IMR-90 (cell line): Measurements from ENCODE around the gene RUNX1. TPM values are rescaled to one million over a fixed set of nuclear protein-coding genes. Genes with fewer than 3 reads are reported as not detected.
A peak's percentile ranks its signal among the peaks of the same experiment; 100 is the strongest.

Experiments used
- ATAC-seq: fragments of 200-7000 bp; cut with Tn5 transposase; 2 replicates; pipeline ENCODE4 v1.9.1; 2020; ENCODE audit warnings: low read depth, mild to moderate bottlenecking, moderate library complexity
- BruUV-seq: library from RNA; stranded (reverse); fragments of 400-500 nt; replicated peaks from 2 replicates; lab custom pipeline; 2021; lab: Mats Ljungman, UMichigan
- CTCF ChIA-PET: fragments of 300-600 bp; formaldehyde crosslinking; extraction: SDS; loops from one replicate; lab custom pipeline; 2021; ENCODE audit warnings: antibody characterized with exemption; lab: Yijun Ruan, JAX
- POLR2A ChIA-PET: fragments of 300-600 bp; sonication (Branson Sonifier 250); formaldehyde crosslinking; loops from one replicate; lab custom pipeline; 2022; ENCODE audit warnings: antibody characterized with exemption; ENCODE audit not compliant: unreplicated experiment; lab: Charles Lee
- DNase-seq: peaks from one replicate; pipeline ENCODE4 v3.0.0; 2013
- H2AFZ ChIP-seq: replicated peaks from 2 replicates; pipeline ENCODE3; 2013; ENCODE audit warnings: low read length, mild to moderate bottlenecking; ENCODE audit not compliant: poor library complexity
- H2AK5ac ChIP-seq: 2 replicates; pipeline ENCODE4 v1.6.1; 2013; ENCODE audit warnings: low read depth, low read length, inconsistent platforms
- H2AK9ac ChIP-seq: replicated peaks from 2 replicates; pipeline ENCODE3; 2013; ENCODE audit warnings: mild to moderate bottlenecking, low read depth, low read length, moderate library complexity; ENCODE audit not compliant: poor library complexity
- H2BK120ac ChIP-seq: 2 replicates; pipeline ENCODE4 v1.6.1; 2013; ENCODE audit warnings: low read depth, low read length, inconsistent platforms
- H2BK15ac ChIP-seq: 3 replicates; pipeline ENCODE4 v1.6.1; 2013; ENCODE audit warnings: low read depth, low read length, inconsistent platforms
- H2BK20ac ChIP-seq: 2 replicates; pipeline ENCODE4 v1.6.1; 2013; ENCODE audit warnings: low read depth, mild to moderate bottlenecking, inconsistent platforms, low read length, moderate library complexity
- H2BK5ac ChIP-seq: 2 replicates; pipeline ENCODE4 v1.6.1; 2013; ENCODE audit warnings: mild to moderate bottlenecking, low read depth, low read length, inconsistent platforms; ENCODE audit not compliant: poor library complexity, severe bottlenecking
- H3K14ac ChIP-seq: replicated peaks from 2 replicates; pipeline ENCODE4 v1.6.1; 2013; ENCODE audit warnings: low read depth, low read length, inconsistent platforms
- H3K18ac ChIP-seq: 2 replicates; pipeline ENCODE4 v1.6.1; 2013; ENCODE audit warnings: low read depth, low read length, control low read depth
- H3K23ac ChIP-seq: 2 replicates; pipeline ENCODE4 v1.6.1; 2013; ENCODE audit warnings: low read depth, low read length, inconsistent platforms
- H3K27ac ChIP-seq: 2 replicates; pipeline ENCODE4 v1.5.1; 2013; ENCODE audit warnings: mild to moderate bottlenecking, control low read depth, low read length; ENCODE audit not compliant: insufficient read depth
- H3K27me3 ChIP-seq: 2 replicates; pipeline ENCODE4 v1.6.1; 2013; ENCODE audit warnings: low read length; ENCODE audit not compliant: control insufficient read depth, insufficient read depth
- H3K36me3 ChIP-seq: 2 replicates; pipeline ENCODE4 v1.6.1; 2013; ENCODE audit warnings: low read length, mixed read lengths; ENCODE audit not compliant: control insufficient read depth, insufficient read depth
- H3K4ac ChIP-seq: 2 replicates; pipeline ENCODE4 v1.6.1; 2013; ENCODE audit warnings: low read depth, low read length, inconsistent platforms
- H3K4me1 ChIP-seq: 2 replicates; pipeline ENCODE4 v1.6.1; 2013; ENCODE audit warnings: low read length, mixed read lengths; ENCODE audit not compliant: control insufficient read depth, insufficient read depth
- H3K4me2 ChIP-seq: 2 replicates; pipeline ENCODE4 v1.6.1; 2013; ENCODE audit warnings: low read depth, mild to moderate bottlenecking, control low read depth, low read length, moderate library complexity
- H3K4me3 ChIP-seq: 2 replicates; pipeline ENCODE4 v1.5.1; 2013; ENCODE audit warnings: low read depth, mild to moderate bottlenecking, control low read depth, low read length, moderate library complexity; ENCODE audit not compliant: insufficient read depth
- H3K56ac ChIP-seq: 2 replicates; pipeline ENCODE4 v1.6.1; 2013; ENCODE audit warnings: low read length, inconsistent platforms; ENCODE audit not compliant: insufficient read depth; ENCODE audit errors: extremely low read depth
- H3K79me1 ChIP-seq, 2 experiments: 2 replicates each; pipeline ENCODE4 v1.6.1; 2013; ENCODE audit warnings: low read length in 2 of 2, inconsistent platforms in 1 of 2, low read depth in 1 of 2
- H3K9ac ChIP-seq: 2 replicates; pipeline ENCODE4 v1.6.1; 2013; ENCODE audit warnings: low read depth, low read length, control low read depth
- H3K9me1 ChIP-seq: 2 replicates; pipeline ENCODE4 v1.6.1; 2013; ENCODE audit warnings: low read length, inconsistent platforms; ENCODE audit not compliant: insufficient read depth
- H3K9me3 ChIP-seq: 2 replicates; pipeline ENCODE4 v1.6.1; 2013; ENCODE audit warnings: low read length; ENCODE audit not compliant: control insufficient read depth, insufficient read depth
- H4K20me1 ChIP-seq: 2 replicates; pipeline ENCODE4 v1.6.1; 2013; ENCODE audit warnings: low read length, inconsistent platforms; ENCODE audit not compliant: insufficient read depth
- H4K5ac ChIP-seq: 2 replicates; pipeline ENCODE4 v1.6.1; 2013; ENCODE audit warnings: mild to moderate bottlenecking, low read depth, low read length, control low read depth
- H4K8ac ChIP-seq, 2 experiments: 2 replicates each; pipeline ENCODE4 v1.6.1; 2013; ENCODE audit warnings: low read depth in 2 of 2, low read length in 2 of 2, control low read depth in 1 of 2, inconsistent platforms in 1 of 2
- H4K91ac ChIP-seq: 2 replicates; pipeline ENCODE4 v1.6.1; 2013; ENCODE audit warnings: low read depth, low read length, inconsistent platforms; ENCODE audit not compliant: insufficient read depth
- BHLHE40 ChIP-seq: fragments of 150-350 bp; IDR thresholded peaks from 2 replicates; pipeline ENCODE4 v1.6.1; 2016; ENCODE audit warnings: mild to moderate bottlenecking, low read depth, low read length
- CEBPB ChIP-seq: IDR thresholded peaks from 2 replicates; pipeline ENCODE4 v1.6.1; 2012; ENCODE audit warnings: low read depth, low read length, improper control_type of control experiment
- CHD1 ChIP-seq: IDR thresholded peaks from 2 replicates; pipeline ENCODE4 v1.6.1; 2012; ENCODE audit warnings: low read depth, low read length, improper control_type of control experiment
- FOS ChIP-seq: fragments of 150-350 bp; IDR thresholded peaks from 2 replicates; pipeline ENCODE4 v1.6.1; 2016; ENCODE audit warnings: low read depth, low read length
- MAFK ChIP-seq: IDR thresholded peaks from 2 replicates; pipeline ENCODE4 v1.6.1; 2012; ENCODE audit warnings: low read depth, low read length, improper control_type of control experiment
- MAZ ChIP-seq: IDR thresholded peaks from 2 replicates; pipeline ENCODE4 v1.6.1; 2012; ENCODE audit warnings: low read depth, mild to moderate bottlenecking, low read length, improper control_type of control experiment, moderate library complexity, borderline replicate concordance
- MXI1 ChIP-seq: IDR thresholded peaks from 2 replicates; pipeline ENCODE4 v1.6.1; 2012; ENCODE audit warnings: low read depth, mild to moderate bottlenecking, low read length, moderate library complexity, borderline replicate concordance
- NFE2L2 ChIP-seq: fragments of 150-350 bp; IDR thresholded peaks from 2 replicates; pipeline ENCODE4 v1.6.1; 2016; ENCODE audit warnings: low read depth, mild to moderate bottlenecking, low read length
- POLR2A ChIP-seq: IDR thresholded peaks from 2 replicates; pipeline ENCODE4 v1.6.1; 2012; ENCODE audit warnings: mild to moderate bottlenecking, low read depth, low read length
- RAD21 ChIP-seq: IDR thresholded peaks from 2 replicates; pipeline ENCODE4 v1.6.1; 2012; ENCODE audit warnings: low read length, improper control_type of control experiment
- RCOR1 ChIP-seq: IDR thresholded peaks from 2 replicates; pipeline ENCODE4 v1.6.1; 2012; ENCODE audit warnings: mild to moderate bottlenecking, low read length, improper control_type of control experiment; ENCODE audit not compliant: insufficient replicate concordance
- RFX5 ChIP-seq: IDR thresholded peaks from 2 replicates; pipeline ENCODE4 v1.8.0; 2012; ENCODE audit warnings: low read depth, mild to moderate bottlenecking, low read length, moderate library complexity
- SMC3 ChIP-seq: fragments of 150-350 bp; IDR thresholded peaks from 2 replicates; pipeline ENCODE4 v1.6.1; 2016; ENCODE audit warnings: low read depth, mild to moderate bottlenecking, antibody characterized with exemption, low read length, moderate library complexity
- WGBS, 2 experiments: methylation state at CpG; one replicate each; pipeline versions ENCODE4 v1.1.5 to v1.1.7; 2013; ENCODE audit warnings: missing lambda C conversion rate in 2 of 2; ENCODE audit not compliant: insufficient read length in 1 of 2; ENCODE audit errors: extremely low coverage in 2 of 2; 5-methylcytosine and 5-hydroxymethylcytosine counted together
- dilution Hi-C: fragments of 300-500 bp; cut with HindIII; formaldehyde crosslinking; loops from one replicate; pipeline ENCODE4 v1.14.3; 2018; ENCODE audit warnings: low sequenced_read_pairs; ENCODE audit not compliant: unreplicated experiment
- in situ Hi-C: fragments of 300-500 bp; cut with MboI; formaldehyde crosslinking; loops from 3 replicates; pipeline ENCODE4 v1.14.3; 2019; ENCODE audit warnings: low sequenced_read_pairs, inconsistent platforms, mixed read lengths
- intact Hi-C: fragments of 100-400 bp; cut with micrococcal nuclease; formaldehyde crosslinking; loops from 2 replicates; pipeline ENCODE4 v1.10.0; 2022
- polyA plus RNA-seq, 3 experiments: library from polyadenylated mRNA; depleted of rRNA; stranded (reverse); fragments of >200 nt; gene quantifications; 2 replicates each; pipeline ENCODE4 v1.2.3, GENCODE V29; 2012; ENCODE audit warnings: low replicate concordance in 1 of 3
- total RNA-seq: library from RNA; depleted of rRNA; stranded (reverse); fragments of >200 nt; gene quantifications from 2 replicates; pipeline ENCODE4 v1.2.3, GENCODE V29; 2012
- TF ChIP-seq, protein P1 (sequence below): fragments of 150-350 bp; IDR thresholded peaks from 2 replicates; pipeline ENCODE4 v1.6.1; 2016; ENCODE audit warnings: low read depth, mild to moderate bottlenecking, low read length, moderate library complexity, borderline replicate concordance
- TF ChIP-seq, protein P2 (sequence below): conservative IDR thresholded peaks from 2 replicates; pipeline ENCODE4 v1.5.1; 2012; ENCODE audit warnings: mild to moderate bottlenecking, low read depth, low read length, improper control_type of control experiment
- TF ChIP-seq, protein P3 (sequence below): fragments of 150-350 bp; IDR thresholded peaks from 2 replicates; pipeline ENCODE4 v1.6.1; 2017; ENCODE audit warnings: mild to moderate bottlenecking, antibody characterized with exemption, low read length, low read depth

Gene RUNX1
- total and polyA plus RNA-seq, 2 of the 4 experiments (the other 2 are of a cell fraction): 34.5 to 56.5 TPM

DNA sequence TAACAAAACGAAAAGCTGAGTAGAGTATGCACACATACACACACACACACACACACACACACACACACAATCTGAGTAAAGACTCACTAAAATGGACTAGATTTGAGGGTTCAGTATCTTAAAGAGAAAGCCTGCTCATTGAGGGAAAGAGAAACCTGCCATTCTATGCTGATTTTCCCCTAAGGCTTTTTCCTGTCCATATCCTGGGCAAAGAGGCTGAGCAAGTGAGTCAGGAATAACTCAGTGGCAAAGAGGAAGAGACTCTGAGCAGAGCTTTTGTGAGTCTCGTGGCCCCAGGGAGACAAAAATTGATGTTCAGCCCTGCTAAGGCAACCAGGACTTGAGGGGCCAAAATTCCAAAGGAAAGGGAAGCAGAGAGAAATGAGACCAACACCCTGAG, 37.3 kb upstream of the RUNX1 start:
- Histone ChIP-seq H2BK20ac (peak overlapping the region; percentile 96), H3K27me3 (no peaks in the 10 kb centered on the region), H4K20me1 (no peaks in the 10 kb centered on the region), H4K5ac (peak overlapping the region; percentile 93), H2AK9ac (no peak overlapping the region), H3K4me2 (peak overlapping the region; percentile 66; the same call in 1 of the 2 replicates), H3K9me1 (no peaks in the 10 kb centered on the region), H3K23ac (peak overlapping the region; percentile 63; the same call in 1 of the 2 replicates), H3K4ac (peak overlapping the region; percentile 57), H3K9me3 (peaks cover 7% of the 10 kb centered on the region), H4K8ac (peak overlapping the region; percentile 35 to 94), H2AK5ac (peak overlapping the region; percentile 90), H3K36me3 (no peaks in the 10 kb centered on the region), H2BK5ac (peak overlapping the region; percentile 98), H3K79me1 (no peaks in the 10 kb centered on the region), H3K27ac (peak overlapping the region; percentile 39), H3K4me3 (no peak overlapping the region), H3K4me1 (peaks cover 10% of the 10 kb centered on the region), H2AFZ (peak overlapping the region; percentile 64), H3K14ac (peak overlapping the region; percentile 30), H3K18ac (peak overlapping the region; percentile 77; the same call in 1 of the 2 replicates), H2BK15ac (peak overlapping the region; percentile 51), H3K56ac (peak overlapping the region; percentile 39; the same call in 1 of the 2 replicates), H3K9ac (peak overlapping the region; percentile 11; the same call in 1 of the 2 replicates), H4K91ac (peak overlapping the region; percentile 74), H2BK120ac (peak overlapping the region; percentile 97)
- BruUV-seq: no TSS peak
- 31% methylated on average over 1 of the region's 2 CpGs; no CpG with 5 or more reads in 1 of the 2 experiments for WGBS, 2 experiments
- intact Hi-C loops (loop anchor here (5.0 kb wide), 1 partner anchor 116 kb away; no protein-coding TSS in a partner anchor), dilution Hi-C loops (no loop called here), in situ Hi-C loops (no loop called here)
- POLR2A ChIA-PET: no interaction called here
- peak; percentile 38; the same call in 1 of the 2 replicates for ATAC-seq
- no peak for TF ChIP-seq NFE2L2
- TF ChIP-seq MAFK: no peak; the same call in 1 of the 2 replicates
- TF ChIP-seq CHD1: no peak
- no peak for TF ChIP-seq FOS
- TF ChIP-seq, protein P1, sequence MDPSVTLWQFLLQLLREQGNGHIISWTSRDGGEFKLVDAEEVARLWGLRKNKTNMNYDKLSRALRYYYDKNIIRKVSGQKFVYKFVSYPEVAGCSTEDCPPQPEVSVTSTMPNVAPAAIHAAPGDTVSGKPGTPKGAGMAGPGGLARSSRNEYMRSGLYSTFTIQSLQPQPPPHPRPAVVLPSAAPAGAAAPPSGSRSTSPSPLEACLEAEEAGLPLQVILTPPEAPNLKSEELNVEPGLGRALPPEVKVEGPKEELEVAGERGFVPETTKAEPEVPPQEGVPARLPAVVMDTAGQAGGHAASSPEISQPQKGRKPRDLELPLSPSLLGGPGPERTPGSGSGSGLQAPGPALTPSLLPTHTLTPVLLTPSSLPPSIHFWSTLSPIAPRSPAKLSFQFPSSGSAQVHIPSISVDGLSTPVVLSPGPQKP: no peak
- TF ChIP-seq, protein P2, sequence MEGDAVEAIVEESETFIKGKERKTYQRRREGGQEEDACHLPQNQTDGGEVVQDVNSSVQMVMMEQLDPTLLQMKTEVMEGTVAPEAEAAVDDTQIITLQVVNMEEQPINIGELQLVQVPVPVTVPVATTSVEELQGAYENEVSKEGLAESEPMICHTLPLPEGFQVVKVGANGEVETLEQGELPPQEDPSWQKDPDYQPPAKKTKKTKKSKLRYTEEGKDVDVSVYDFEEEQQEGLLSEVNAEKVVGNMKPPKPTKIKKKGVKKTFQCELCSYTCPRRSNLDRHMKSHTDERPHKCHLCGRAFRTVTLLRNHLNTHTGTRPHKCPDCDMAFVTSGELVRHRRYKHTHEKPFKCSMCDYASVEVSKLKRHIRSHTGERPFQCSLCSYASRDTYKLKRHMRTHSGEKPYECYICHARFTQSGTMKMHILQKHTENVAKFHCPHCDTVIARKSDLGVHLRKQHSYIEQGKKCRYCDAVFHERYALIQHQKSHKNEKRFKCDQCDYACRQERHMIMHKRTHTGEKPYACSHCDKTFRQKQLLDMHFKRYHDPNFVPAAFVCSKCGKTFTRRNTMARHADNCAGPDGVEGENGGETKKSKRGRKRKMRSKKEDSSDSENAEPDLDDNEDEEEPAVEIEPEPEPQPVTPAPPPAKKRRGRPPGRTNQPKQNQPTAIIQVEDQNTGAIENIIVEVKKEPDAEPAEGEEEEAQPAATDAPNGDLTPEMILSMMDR: no peak
- TF ChIP-seq CEBPB: no peak
- no peak for TF ChIP-seq MXI1
- no peak for TF ChIP-seq SMC3
- no peak for TF ChIP-seq RFX5
- no peak for TF ChIP-seq MAZ
- TF ChIP-seq BHLHE40: no peak
- no peak for TF ChIP-seq POLR2A
- no peak for TF ChIP-seq RCOR1
- no peak for TF ChIP-seq RAD21
- TF ChIP-seq, protein P3, sequence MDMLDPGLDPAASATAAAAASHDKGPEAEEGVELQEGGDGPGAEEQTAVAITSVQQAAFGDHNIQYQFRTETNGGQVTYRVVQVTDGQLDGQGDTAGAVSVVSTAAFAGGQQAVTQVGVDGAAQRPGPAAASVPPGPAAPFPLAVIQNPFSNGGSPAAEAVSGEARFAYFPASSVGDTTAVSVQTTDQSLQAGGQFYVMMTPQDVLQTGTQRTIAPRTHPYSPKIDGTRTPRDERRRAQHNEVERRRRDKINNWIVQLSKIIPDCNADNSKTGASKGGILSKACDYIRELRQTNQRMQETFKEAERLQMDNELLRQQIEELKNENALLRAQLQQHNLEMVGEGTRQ: no peak
- DNase-seq: peak; percentile 54
- CTCF ChIA-PET: interaction anchor here (1.1 to 1.7 kb wide), 2 partner anchors 14 to 123 kb away, joined by 3 to 4 read pairs; no protein-coding TSS in a partner anchor
